GM19372 (cell line): ENCODE data around the gene TMEM140.
"Not testable (repeated sequence)": the region's sequence is repeated elsewhere in the genome, so short reads cannot be mapped to it uniquely, and the experiment has no call there.

Source experiments
- ATAC-seq: cut with Tn5 transposase; IDR thresholded peaks from one replicate; pipeline ENCODE4 v1.9.1; 2021; ENCODE audit warnings: mild to moderate bottlenecking, low read depth, moderate library complexity; ENCODE audit not compliant: unreplicated experiment

TMEM140 gene

GRCh38 chr7:135147899-135148721, at the start of gene TMEM140:
Gene TMEM140, plus strand, starts transcription at chr7:135148072. Its CDS starts 16,370 bp downstream, at chr7:135164442.
- peak; percentile 65 for ATAC-seq

GRCh38 chr7:135098391-135098790, 49.5 kb upstream of the TMEM140 start:
- no peak for ATAC-seq

- no peak for ATAC-seq
Measured at GRCh38 chr7:135100856-135101255, 47.0 kb upstream of the TMEM140 start.

GRCh38 chr7:135102372-135102771, 45.5 kb upstream of the TMEM140 start:
- ATAC-seq = no peak

GRCh38 chr7:135109562-135109961, 38.3 kb upstream of the TMEM140 start:
- ATAC-seq = no peak

- ATAC-seq = no peak
Measured at GRCh38 chr7:135109976-135110375, 37.9 kb upstream of the TMEM140 start.

- ATAC-seq = no peak
Measured at GRCh38 chr7:135111379-135111778, 36.5 kb upstream of the TMEM140 start.

GRCh38 chr7:135114622-135115021, 33.2 kb upstream of the TMEM140 start:
- ATAC-seq = no peak

GRCh38 chr7:135117096-135117495, 30.8 kb upstream of the TMEM140 start:
- ATAC-seq = no peak

- no peak for ATAC-seq
Measured at GRCh38 chr7:135121868-135122267, 26.0 kb upstream of the TMEM140 start.

- not testable (repeated sequence) for ATAC-seq
Measured at GRCh38 chr7:135124631-135125030, 23.2 kb upstream of the TMEM140 start.

GRCh38 chr7:135128931-135129330, 18.9 kb upstream of the TMEM140 start:
- ATAC-seq = no peak

GRCh38 chr7:135129579-135129978, 18.3 kb upstream of the TMEM140 start:
- ATAC-seq = no peak

- ATAC-seq = no peak
Measured at GRCh38 chr7:135143885-135144668, 3.8 kb upstream of the TMEM140 start.

- no peak for ATAC-seq
Measured at GRCh38 chr7:135147341-135147898, 452 bp upstream of the TMEM140 start.

- ATAC-seq = no peak
Measured at GRCh38 chr7:135150072-135150782, 2.4 kb downstream of the TMEM140 start.

GRCh38 chr7:135151132-135151531, 3.3 kb downstream of the TMEM140 start:
- no peak for ATAC-seq

- no peak for ATAC-seq
Measured at GRCh38 chr7:135151533-135151932, 3.7 kb downstream of the TMEM140 start.

- no peak for ATAC-seq
Measured at GRCh38 chr7:135152442-135152841, 4.6 kb downstream of the TMEM140 start.

GRCh38 chr7:135154734-135155133, 6.9 kb downstream of the TMEM140 start:
- no peak for ATAC-seq

- ATAC-seq = no peak
Measured at GRCh38 chr7:135156290-135156689, 8.4 kb downstream of the TMEM140 start.
